Right renal cortex interstitium (tissue), 3 donors: ENCODE measurements around the gene APOL3. TPM values are rescaled to one million over a fixed set of nuclear protein-coding genes. Genes with fewer than 3 reads are reported as not detected.
"Not testable (repeated sequence)": the region's sequence is repeated elsewhere in the genome, so short reads cannot be mapped to it uniquely, and the experiment has no call there.

Source experiments
- DNase-seq, 3 donors: peaks; one replicate each; pipeline ENCODE4 v3.0.0-alpha.2; 2013; ENCODE audit warnings: low read depth in 3 of 3, low spot score in 2 of 3
- polyA plus RNA-seq, 3 donors: library from polyadenylated mRNA; unstranded; fragments of 120-200 nt; gene quantifications; one replicate each; pipeline ENCODE4 v1.2.1, GENCODE V29; 2013; ENCODE audit not compliant: insufficient read length in 3 of 3

APOL3 gene
- polyA plus RNA-seq, 3 donors: 15.5 to 16.8 (median 15.5) TPM

DNA sequence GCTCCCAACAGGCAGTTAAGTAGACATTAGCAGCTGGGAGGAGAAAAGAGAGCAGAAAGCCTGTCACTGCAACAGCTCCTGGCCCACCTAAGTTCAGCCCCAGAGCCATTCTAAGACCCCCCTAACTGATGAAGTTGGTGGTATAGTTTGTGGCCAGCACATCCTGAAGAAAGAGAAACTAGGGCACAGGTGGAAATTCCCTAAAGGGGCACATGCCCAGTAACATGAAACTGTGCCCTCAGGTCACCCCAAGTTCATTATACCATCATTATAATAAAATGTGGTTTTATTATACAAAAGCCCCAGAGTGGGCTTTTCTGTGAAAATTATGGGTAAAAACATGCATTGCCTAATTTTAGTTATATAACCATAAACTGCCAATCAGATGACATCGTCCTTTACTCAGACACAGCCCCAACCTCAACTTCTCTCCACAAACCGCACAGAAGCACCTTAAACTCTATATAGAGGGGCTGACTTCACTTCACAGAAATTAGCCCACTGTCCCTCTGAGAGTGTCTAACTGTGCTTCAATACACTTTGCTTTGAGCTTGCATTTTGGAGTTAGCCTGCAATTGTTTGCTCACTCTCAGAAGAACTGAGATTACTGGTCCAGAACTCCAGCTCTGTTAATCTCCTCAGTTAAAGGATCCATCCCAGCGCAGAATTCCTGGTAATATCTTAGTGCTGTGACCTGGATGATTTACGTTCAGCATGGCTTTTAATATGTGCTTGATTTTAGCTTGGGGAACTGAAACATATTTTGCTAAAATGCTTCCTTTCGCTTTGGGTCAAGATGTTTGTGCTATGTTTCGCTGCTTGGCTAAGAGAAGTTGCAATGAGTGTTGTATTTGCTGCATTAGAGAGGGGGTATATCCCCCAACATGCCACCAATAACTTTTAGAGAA is 1.8 kb upstream of the APOL3 start:
- DNase-seq: no peak

- DNase-seq: not testable (repeated sequence)
Observed at GRCh38 chr22:36161793-36162126, 1.2 kb upstream of the APOL3 start.

DNA sequence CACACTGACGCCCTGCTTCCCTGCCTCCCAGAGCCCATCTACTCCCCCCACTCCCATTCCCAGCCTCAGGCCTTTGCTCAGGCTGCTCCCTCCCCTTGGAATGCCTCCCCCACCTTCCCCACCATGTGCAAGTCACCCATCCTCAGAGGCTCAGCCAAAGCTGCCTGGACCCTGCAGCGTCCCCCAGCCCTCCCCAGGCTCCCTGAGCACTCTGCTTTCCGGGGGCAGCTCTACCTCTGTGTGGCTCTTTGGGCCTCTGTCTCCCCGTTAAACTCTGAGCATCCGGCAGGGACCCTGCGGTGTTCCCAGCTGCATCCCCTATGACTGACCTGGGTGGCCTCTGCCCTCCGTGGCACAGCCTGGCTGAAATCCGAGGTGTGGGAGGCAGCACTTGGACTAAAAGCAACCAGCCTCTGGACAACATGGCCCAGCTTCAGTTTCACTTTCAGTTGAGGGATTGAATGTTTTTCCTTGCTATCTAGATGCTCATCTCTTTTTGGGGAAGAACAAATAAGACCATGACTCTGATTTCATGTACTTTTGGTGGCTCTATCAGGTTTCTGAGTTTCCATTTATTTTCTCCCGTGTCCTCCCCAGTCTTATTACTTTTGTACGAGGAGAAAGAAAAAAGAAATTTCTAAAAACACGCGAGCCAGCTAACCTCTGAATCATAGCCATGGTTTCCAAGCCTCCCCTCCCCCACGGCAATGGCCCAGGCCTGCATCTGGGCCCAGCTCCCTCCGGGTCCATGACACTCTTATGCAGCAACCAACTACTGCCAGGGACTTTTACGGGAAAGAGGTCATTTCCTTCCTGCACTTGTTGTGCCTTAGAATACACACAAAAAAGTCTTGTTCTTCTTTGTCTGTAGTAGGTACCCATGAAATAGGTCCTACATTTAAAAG is 3.8 kb downstream of the APOL3 start:
- peak in 2 of 3 donors; percentile 52 for DNase-seq

GRCh38 chr22:36156119-36156514 is 4.4 kb downstream of the APOL3 start:
- no peak for DNase-seq

DNA sequence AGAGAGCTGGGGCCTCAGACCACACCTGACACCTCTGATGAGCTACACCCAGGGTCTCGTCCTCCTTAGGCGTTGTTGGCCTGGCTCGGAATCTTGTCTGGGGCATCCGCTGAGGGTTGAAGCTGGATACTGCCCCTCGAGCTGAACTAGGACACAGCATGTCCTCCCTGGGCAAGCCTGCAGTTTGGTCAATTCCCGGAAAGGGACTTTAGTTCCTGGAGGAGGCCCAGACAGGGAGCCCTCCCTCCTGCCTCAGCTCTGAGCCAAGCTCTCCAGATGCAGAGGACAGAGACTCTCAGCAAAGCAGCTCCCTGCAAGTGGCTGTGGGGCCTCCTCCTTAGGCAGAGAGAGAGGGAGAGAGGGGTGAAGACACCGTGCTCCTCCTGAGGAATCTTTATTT is 4.9 kb downstream of the APOL3 start:
- DNase-seq: no peak

GRCh38 chr22:36154423-36154945 is 6.1 kb downstream of the APOL3 start:
- DNase-seq: no peak

DNA sequence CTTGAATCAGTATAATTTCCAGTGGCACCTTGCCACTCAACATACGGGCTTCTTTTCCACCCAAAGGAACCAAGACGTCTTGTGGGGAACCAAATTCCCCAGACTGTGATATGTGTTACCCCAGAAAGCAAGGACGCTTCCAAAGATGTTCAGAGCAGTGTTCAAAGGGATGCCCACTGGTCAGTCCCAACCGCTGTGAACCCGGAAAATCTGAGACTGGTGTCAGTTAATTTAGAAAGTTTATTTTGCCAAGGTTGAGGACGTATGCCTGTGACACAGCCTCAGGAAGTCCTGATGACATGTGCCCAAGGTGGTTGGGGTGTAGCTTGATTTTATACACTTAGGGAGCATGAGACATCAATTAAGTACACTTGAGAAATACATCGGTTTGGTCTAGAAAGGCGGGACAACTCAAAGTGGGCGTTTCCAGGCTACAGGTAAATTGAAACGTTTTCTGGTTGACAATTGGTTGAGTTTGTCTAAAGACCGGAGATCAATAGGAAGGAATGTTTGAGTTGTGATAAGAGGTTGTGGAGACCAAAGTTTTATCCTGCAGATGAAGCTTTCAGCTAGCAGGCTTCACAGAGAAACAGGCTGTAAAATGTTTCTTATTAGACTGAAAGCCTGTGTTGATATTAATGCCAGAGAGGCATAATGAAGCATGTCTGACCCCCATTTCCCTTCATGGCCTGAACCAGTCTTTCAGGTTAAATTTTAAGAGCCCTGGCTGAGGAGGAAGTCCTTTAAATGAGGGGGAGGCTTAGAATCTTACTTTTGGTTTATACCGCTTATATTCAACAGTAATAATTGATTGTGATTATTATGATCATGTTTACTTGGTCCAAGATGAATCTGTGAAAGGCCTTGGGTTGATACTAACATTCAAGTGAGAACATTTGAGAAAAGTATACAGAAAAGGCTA is 6.8 kb downstream of the APOL3 start:
- no peak for DNase-seq

- DNase-seq: not testable (repeated sequence)
Observed at GRCh38 chr22:36152821-36153220, 7.7 kb downstream of the APOL3 start.

- no peak for DNase-seq
Observed at GRCh38 chr22:36152088-36152487, 8.5 kb downstream of the APOL3 start.

DNA sequence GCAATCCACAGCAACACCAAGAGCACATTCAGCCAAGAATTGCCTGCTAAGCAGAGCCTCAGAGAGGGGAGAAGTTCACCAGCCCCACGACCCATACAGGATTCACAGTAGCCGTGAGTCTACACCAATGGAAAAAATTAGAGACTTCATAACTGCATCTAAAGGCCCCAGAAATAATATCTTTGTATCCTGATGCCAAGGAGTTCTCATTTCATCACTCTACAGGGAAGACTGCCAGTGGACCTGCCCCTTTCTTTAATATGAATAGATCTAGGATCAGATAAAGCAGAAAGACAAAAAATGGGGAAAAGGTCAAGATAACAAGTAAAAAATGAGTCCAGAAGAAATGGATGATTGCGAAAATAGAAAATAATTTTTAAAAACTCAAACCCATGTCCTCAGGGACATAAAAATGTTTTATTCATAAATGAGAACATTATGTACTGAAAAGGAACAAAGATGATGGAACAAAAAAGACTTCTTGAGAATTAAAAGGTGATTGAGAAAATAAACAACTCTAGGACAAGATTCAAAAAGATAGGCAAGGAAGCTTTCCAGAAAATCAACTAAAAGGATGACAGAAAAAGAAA is 9.5 kb downstream of the APOL3 start:
- DNase-seq: no peak

DNA sequence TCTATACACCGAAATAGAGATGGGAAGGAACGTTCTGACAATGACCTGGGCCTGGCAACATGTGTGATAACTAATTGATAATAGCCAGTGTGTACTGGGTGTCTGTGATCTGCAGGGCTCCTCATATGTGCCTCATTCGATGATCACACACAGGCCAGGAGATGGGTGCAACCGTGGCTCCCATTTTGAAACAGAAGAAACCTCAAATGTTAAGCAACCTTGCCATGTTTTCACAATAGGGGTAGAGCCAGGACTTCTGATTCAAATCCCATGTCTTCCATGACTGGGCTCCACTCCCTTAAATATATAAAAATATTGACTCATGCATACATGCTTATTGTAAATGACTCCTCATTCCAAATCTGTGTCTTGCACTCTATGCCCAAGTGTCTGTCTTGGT is 11.1 kb downstream of the APOL3 start:
- no peak for DNase-seq

GRCh38 chr22:36148411-36148810 is 12.1 kb downstream of the APOL3 start:
- no peak for DNase-seq

DNA sequence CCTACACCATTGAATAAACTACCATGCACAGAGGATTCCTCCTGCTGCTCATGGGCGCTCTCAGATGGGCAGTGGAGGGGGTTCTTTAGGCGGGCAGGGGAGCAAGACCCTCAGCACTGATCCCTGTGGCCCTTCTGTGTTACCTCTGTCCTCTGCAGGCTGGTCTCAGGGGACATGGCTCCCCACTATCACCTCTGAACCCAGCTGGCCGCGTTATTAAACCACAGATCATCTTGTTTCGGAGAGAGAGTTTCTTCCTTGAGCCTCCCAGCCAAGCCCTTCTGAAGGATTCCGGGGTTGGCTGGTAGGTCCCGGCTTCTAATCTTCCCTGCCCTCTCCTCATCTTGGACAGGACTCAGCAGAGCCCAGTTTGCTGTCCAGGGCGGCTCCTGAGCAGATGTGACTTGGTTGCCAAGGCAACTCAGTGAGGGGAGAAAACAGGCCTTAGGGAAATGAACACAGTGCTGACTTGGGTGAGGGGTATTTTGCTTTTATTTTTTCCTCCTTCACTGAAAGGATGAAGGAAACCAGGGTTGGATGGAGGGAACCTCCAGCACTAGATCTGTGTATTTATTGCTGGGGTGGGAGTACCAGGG is 13.3 kb downstream of the APOL3 start:
- DNase-seq: no peak

DNA sequence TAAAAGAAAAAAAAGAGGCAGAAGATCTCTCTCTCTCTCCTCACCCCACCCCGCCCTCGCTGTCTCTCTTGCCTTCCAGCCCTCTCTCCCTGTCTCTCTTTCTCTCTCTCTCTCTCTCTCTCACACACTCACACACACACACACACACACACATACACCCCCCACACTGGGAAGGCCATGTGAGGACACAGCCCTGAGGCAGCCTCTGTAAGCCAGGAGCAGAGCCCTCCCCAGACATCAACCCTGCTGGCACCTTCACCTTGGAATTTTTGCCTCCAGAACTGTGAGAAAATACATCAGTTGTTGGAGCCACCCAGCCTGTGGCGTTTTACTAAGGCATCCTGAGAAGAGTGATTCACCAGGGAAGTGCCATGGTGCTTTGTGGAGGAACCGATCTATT is 14.7 kb downstream of the APOL3 start:
- DNase-seq: no peak

DNA sequence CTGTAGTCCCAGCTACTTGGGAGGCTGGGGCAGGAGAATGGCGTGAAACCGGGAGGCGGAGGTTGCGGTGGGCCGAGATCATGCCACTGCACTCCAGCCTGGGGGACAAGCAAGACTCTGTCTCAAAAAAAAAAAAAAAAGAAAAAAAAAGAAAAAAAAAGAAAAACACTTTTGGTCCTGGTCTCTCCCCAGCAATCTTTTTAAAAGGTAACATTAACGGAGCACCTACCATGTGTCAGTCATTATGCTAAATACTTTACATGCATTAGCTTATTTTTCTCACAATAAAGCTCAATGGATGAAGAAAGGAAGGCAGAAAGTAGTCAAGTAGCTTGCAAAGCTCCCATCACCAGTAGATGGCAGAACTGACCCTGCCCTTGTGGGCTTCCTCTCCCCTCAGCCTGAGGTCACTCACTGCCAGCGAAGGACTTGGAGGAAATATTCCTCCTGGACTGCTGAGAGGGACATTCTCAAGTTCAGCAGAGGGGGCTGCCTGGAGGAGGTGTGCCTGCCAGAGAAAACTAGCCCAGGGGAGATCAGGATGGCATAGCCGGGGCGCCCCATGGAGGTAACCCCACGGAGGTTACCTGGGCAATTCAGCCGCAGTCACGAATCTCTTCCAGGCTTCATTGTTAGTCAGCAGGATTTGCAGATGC is 15.5 kb downstream of the APOL3 start:
- peak in 2 of 3 donors; percentile 53 for DNase-seq

DNA sequence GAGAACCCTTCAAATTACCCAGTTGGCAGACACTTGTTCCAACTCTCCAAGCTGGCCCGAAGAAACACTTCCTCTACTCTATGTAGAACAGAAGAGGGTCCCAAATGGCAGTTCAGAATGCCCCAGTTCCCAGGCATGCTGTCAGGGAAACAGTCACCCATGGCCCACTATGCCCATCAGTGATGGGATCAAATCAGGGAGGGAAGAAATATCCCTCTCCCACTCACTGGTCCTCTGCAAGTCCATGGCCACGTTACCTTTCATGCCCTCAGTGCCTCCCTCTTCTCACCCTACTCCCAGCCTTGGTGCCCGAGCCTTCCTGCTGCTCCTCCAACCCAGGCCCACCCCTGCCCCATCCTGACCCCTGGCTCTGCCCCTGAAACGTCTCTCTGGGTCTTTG is 16.6 kb downstream of the APOL3 start:
- no peak for DNase-seq

GRCh38 chr22:36143066-36143815 is 17.3 kb downstream of the APOL3 start:
- no peak for DNase-seq

DNA sequence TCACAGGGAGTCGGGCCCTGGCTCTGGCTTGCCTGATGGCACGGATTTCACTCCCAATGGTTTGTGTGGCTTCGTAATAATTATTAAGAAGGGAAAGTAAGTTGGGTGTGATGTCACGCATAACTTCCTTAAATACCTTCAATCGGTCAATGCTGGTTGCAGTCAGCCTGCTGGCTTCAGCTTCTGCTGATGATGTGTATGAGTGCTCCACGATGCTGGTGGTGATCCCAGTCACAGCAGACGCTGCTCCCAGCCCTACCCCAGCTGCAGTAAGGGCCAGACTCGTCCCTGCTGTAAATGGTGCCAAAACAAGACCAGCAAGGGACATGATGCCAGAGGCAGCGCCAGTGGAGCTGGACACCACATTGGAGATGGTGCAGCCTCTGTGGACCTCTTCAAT is 19.1 kb downstream of the APOL3 start:
- DNase-seq: no peak
